NAMALWA (cell line): ENCODE measurements around the gene CHMP3.
"Not testable (repeated sequence)": the region's sequence is repeated elsewhere in the genome, so short reads cannot be mapped to it uniquely, and the experiment has no call there.

Source experiments
- DNase-seq: peaks from one replicate; pipeline ENCODE4 v3.0.0-alpha.2; 2015; ENCODE audit warnings: low spot score

CHMP3 gene

DNA sequence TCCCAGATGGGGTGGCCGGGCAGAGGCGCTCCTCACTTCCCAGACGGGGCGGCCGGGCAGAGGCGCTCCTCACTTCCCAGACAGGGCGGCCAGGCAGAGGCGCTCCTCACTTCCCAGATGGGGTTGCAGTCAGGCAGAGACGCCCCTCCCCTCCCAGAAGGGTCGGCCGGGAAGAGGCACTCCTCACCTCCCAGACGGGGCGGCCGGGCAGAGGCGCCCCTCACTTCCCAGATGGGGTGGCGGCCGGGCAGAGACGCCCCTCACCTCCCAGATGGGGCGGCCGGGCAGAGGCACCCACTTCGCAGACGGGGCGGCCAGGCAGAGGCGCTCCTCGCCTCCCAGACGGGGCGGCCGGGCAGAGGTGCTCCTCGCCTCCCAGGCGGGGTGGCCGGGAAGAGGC is 13.8 kb downstream of the CHMP3 start:
- not testable (repeated sequence) for DNase-seq

GRCh38 chr2:86548913-86549396 is 14.3 kb downstream of the CHMP3 start:
- not testable (repeated sequence) for DNase-seq

GRCh38 chr2:86548165-86548912 is 14.9 kb downstream of the CHMP3 start:
- DNase-seq, result not testable (repeated sequence)

DNA sequence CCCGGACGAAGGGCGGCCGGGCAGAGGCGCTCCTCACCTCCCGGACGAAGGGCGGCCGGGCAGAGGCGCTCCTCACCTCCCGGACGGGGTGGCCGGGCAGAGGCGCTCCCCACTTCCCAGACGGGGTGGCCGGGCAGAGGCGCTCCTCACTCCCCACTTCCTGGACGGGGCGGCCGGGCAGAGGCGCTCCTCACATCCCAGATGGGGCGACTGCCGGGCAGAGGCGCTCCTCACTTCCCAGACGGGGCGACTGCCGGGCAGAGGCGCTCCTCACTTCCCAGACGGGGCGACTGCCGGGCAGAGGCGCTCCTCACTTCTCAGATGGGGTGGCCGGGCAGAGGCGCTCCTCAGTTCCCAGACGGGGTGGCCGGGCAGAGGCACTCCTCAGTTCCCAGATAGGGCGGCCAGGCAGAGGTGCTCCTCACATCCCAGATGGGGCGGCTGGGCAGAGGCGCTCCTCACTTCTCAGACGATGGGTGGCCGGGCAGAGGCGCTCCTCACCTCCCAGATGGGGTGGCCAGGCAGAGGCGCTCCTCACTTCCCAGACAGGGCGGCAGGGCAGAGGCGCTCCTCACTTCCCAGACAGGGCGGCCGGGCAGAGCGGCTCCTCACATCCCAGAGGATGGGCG is 17.8 kb downstream of the CHMP3 start:
- not testable (repeated sequence) for DNase-seq

DNA sequence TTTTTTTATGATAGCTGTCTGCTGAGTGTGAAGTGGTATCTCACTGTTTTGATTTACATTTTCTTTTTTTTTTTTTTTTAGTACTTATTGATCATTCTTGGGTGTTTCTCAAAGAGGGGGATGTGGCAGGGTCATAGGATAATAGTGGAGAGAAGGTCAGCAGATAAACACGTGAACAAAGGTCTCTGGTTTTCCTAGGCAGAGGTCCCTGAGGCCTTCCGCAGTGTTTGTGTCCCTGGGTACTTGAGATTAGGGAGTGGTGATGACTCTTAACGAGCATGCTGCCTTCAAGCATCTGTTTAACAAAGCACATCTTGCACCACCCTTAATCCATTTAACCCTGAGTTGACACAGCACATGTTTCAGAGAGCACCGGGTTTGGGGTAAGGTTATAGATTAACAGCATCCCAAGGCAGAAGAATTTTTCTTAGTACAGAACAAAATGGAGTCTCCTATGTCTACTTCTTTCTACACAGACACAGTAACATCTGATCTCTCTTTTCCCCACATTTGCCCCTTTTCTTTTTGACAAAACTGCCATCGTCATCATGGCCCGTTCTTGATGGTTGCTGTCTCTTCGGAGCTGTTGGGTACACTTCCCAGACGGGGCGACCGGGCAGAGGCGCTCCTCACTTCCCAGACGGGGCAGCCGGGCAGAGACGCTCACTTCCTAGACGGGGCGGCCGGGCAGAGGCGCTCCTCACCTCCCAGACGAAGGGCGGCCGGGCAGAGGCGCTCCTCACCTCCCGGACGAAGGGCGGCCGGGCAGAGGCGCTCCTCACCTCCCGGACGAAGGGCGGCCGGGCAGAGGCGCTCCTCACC is 18.8 kb downstream of the CHMP3 start:
- DNase-seq, result not testable (repeated sequence)

DNA sequence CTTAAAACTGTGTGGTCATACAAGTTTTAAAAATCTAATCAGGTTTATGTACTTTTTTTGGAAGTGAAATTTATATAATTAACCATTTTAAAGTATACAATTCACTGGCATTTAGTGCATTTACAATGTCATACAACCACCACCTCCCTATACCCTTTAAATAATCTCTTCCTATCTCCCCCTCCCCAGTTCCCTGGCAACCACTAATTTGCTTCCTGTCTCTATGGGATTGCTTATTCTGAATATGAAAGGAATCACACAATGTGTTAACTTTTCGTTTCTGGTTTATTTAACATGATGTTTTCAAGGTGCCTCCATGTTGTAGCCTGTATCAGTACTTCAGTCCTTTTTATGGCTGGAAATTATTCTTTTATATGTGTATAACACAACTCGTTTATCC is 19.4 kb downstream of the CHMP3 start:
- no peak for DNase-seq

GRCh38 chr2:86543335-86543734 is 19.9 kb downstream of the CHMP3 start:
- DNase-seq, result no peak

GRCh38 chr2:86542814-86543213 is 20.4 kb downstream of the CHMP3 start:
- DNase-seq, result no peak

DNA sequence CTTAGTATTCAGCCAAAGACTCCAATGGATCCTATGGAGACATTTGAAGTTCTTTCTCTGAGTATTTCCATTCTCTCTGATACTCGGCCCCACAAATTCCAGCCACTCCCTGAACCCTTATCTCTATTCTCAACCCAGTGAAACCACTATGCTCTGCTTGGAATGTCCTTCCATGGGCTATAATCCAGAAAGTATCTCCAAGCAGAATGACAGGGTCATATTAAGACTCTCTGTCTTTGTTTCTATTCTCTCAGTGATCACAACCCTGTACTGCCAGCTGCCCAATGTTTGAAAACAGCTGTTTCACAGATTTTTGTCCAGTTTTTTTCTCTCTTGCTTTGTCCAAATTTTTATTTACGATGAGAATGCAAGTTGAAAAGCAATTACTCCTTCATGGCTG is 21.9 kb downstream of the CHMP3 start:
- no peak for DNase-seq

DNA sequence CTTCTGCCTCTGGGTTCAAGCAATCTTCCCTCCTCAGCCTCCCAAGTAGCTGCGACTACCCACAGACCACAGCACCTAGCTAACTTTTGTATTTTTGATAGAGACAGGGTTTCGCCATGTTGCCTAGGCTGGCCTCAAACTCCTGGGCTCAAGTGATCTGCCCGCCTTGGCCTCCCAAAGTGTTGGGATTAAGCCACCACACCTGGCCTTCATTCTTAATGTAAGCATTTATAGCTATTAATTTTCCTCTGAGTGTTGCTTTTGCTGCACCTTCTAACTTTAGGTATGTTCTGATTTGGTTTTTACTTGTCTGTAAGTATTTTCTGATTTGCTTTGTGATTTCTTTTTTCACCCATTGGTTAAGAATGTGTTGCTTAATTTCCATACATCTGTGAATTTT is 29.7 kb downstream of the CHMP3 start:
- DNase-seq, result no peak

DNA sequence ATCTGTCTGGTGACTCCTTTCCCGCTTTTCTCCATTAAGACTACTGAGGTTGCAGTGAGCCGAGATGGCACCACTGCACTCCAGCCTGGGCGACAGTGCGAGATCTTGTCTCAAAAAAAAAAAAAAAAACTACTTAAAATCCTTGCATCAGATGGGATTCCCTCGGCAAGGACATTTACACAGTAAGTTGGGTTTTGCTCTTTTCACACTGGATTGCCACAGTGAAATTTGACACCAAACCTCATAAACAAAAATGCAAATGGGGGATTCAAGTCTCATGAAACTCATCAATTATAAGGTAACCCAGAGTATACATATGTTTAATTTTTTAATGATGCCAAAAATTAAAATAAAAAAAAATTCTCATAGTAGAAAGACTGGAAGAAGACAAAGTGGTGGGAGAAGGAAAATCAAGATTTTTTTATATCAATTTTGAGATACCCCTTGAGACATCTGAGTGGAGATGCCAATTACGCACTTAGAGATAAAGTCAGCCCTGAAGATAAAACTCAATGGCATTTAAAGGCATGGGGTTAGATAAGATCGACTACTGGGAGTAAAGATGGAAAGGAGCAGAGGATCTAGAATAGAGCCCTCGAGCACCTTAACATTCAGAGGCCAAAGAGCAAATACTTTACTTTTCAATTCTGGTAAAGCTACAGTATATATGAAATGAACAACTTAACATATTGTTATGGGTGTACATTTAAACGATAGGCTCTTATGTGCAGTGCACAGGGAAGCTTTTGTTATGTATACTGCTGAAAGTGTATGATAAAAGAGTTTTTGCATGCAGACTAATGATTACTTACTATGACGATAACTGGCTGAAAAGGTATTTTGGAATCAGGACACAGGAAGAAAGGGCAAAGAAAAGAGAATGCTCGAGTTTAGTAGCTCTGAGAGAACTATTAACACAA is 37.6 kb downstream of the CHMP3 start:
- no peak for DNase-seq

DNA sequence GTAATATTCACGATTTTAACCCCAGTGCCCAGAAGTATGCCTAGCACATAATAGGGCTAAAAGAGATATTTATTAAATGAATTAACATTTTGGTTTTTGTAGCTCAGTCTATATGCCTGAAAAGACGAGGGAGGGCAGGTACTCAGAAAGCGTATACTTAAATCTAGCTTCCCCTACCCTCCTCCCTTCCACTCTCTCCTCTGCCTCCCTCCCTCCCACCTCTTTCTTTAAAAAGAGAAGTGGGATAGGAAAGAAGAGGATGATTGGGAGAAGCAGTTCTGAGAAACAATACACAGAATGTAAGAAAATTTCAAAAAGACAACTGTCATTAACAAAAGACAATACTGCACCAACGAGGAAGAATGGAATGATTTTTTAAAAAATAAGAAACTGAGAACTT is 39.8 kb downstream of the CHMP3 start:
- DNase-seq, result no peak

DNA sequence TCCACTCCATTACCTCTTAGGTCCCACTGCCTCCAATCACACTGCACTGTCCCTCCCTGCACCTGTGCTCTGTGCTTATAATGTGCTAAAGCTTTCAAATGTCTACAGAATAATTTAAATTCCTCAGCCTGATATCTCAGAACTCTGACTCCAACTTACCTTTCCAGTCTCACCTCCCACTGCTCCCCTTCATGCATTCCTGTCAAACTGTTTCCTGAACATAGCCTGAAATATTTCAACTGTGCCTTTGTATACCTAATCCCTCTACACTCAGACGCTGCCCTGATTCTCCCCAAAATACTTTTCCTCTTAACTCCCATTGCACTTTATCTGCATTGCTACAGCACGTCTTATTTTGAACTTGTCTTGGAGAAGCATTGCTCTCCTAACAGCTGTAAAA is 40.5 kb downstream of the CHMP3 start:
- no peak for DNase-seq

DNA sequence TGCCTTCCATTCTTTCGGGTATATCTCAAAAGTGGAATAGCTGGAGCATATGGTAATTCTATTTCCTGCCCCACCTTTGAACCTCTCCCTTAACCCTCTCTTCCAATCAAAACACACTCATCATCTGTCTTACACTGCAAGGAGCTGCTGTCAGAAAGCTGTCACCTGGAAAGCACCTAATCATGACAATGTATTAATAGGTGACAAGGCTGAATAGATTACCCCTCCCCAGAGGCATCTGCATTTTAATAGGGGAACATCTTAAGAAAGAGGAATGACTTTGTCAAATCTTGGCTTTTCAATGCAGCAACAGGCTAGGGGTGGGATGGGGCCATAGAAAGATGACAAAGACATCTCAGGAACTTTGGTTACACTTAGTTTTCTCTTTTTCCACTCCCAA is 41.3 kb downstream of the CHMP3 start:
- DNase-seq, result no peak

DNA sequence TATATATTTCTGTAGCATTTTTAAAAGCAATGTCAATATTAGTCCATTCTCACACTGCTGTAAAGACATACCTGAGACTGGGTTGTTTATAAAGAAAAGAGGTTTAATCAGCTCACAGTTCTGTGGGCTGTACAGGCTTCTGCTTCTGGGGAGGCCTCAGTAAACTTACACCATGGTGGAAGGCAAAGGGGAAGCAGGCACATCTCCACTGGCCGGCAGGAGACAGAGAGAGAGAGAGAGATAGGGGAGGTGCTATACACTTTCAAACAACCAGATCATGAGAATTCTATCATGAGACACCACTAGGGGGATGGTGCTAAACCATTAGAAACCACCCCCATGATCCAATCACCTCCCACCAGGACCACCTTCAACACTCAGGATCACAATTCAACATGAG is 43.1 kb downstream of the CHMP3 start:
- DNase-seq, result no peak

DNA sequence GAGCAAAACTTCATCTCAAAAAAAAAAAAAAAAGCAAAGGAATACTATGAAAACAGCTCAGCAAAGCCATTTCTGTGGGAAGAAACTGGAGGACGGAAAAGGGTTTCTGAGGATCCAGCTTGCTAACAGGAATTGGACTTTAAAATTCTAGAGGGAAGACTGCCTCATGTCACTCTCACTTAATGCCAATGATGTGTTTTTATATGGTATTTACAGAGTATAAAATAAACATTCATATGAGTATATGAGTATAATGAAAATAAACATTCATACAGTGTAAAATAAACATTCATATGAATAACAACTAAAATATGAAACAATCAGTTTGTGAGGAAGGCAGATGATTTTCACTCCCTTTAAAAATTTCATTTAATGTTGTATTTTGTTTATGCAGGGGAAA is 43.9 kb downstream of the CHMP3 start:
- no peak for DNase-seq

DNA sequence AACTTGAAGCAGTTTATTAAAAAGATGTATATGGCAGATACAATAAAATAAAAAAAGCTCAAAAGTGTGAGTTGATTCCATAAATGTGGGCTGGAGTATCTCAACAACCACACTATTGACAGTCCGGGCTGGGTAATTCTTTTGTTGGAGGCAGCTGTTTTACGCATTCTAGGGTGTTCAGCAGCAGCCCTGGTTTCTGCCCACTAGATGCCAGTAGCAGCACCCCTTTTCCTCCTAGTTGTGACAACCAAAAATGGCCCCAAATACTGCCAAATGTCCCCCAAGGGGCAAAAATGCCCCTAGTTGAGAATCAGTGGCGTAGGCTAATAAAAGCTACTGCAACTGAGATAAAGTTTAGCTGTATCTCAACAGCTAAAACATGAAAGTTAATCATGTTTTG is 44.8 kb downstream of the CHMP3 start:
- peak; percentile 48 for DNase-seq

DNA sequence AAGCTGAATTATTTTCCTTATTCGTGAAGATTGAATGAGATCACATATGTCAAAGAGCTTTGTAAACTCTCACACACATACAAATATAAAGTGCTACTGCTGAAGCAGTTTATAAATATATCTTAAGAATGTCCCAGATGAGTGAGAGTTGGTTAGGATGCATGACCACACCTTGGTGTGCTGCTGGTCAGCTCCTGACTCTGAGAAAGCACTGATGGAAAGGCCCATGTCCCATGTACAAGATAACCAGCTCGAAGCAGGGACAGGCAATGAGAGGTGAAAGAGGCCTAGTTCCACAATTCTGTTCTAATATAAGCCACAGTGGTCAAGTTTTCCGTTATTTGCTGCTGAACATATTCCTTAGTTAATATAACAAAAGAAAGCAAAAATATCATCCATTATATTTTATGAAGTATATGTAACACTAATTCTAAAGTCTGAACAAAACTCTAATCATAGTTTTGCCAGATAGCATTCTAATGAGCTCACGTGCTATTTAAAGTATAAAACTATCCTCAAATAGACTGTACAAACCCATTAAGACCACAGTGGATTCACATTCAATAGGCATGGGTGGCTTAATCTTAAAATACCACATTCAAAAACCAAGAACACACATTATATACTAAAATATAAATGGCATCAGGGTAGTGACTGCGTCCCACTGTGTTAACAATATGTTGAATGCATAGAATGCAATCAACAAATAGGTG is 49.1 kb downstream of the CHMP3 start:
- no peak for DNase-seq

- no peak for DNase-seq
Observed at GRCh38 chr2:86512892-86513291, 50.4 kb downstream of the CHMP3 start.

GRCh38 chr2:86512034-86512433 is 51.2 kb downstream of the CHMP3 start:
- no peak for DNase-seq

DNA sequence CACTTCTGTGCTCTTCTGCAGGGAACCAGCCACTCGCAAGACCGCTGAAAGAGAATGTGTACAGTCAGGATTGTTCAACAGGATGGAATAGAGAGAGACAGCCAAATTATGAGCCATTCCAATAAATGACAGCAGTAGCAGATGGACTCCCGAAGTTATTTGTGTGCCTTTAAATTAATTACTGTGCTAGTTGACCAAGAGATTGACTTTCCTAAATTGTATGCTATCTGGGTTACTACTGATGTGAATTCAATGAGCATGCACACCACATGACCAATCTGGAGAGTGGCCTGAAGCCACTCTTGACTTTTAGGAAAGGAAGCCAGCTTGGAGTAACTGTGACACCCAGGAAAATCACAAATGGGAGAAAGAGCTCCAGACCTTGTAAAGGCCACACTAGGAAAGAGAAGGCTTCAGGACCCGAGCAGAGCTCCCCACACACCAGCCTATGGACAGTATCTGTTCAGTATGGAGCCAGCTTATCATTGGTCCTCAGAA is 52.8 kb downstream of the CHMP3 start:
- DNase-seq, result no peak
